ENCODE results near the gene RRP8.

Gene RRP8

GRCh38 chr11:6632116-6633073, 29.0 kb upstream of the RRP8 start:
- no peak for DNase-seq (ENCODE audit: low spot score)

GRCh38 chr11:6631361-6631890, 28.0 kb upstream of the RRP8 start:
- DNase-seq (ENCODE audit: low spot score), result no peak

DNA sequence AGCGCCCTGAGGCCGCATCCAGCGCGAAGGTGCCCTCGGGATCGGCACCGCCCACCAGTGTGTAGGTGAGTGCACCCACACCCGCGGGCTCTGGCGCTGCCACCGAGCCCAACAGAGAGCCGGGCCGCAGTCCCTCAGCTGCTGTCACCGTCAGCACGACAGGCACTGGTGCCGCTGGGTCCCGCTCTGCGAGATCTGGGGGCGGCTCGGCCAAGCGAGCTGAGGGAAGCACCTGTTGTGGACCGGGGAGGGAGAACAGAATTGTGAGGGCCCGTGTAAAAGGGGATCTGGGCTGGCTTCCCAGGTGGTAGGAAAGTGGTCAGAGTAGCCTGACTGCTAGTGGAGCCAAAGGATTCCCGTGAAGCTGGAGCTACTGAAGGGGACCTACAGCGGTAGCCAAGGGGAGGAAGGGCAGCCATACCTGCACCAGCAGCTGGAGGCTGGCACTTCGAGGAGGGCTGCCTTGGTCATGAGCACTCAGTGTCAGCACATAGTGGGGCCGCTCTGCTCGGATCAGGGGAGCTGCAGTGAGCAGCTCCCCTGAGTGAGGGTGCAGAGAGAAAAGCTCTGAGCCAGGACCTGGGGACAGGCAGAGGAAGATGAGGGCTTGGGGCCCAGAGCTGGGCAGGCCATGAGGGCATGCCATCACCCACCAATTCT, 27.3 kb upstream of the RRP8 start:
- no peak for DNase-seq (ENCODE audit: low spot score)

DNA sequence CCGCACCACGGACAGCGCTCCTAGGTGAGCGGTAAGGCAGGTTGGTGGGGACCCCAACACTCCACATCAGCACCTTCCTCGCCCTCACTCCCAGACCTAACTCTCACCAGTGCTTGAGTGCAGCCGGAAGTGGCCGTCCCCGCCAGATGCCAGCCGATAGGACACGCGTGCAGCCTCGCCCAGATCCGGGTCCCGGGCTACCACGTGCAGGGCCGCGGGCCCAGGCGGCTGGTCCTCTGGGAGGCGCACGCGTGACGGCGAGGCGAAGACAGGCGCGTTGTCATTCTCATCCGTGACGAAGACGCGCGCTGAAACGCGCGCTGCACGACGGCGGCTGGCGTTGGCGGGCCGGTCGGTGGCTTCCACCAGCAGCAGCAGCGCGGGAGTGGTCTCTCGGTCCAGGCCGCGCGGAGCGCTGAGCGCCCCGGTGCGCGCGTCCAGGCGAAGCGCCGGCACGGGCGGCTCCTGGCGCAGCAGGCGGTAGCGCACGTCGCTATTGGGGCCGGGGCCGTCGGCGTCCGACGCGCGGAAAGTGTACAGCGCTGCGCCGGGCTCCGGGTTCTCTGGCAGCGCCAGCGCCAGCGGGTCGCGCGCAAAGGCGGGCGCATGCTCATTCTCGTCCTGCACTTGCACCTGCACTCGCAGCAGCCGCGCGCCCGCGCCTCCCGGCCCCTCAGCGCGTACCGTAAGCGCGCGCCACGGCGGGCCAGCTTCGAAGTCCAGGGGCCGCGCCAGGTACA, 26.6 kb upstream of the RRP8 start:
- DNase-seq (ENCODE audit: low spot score), result no peak

DNA sequence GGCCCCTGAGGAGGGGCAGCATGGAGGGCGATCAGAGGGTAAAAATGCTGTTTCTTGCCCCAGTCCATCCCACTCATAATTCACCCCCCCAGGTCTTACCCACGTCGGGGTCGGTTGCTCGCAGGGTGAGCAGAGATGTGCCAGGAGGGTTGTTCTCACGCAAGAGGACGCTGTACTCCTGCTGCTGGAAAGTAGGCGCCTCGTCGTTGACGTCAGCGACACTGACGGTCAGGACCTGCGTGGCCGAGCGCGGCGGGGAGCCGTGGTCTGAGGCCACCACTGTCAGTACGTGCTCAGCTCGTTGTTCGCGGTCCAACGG, 26.1 kb upstream of the RRP8 start:
- no peak for DNase-seq (ENCODE audit: low spot score)

DNA sequence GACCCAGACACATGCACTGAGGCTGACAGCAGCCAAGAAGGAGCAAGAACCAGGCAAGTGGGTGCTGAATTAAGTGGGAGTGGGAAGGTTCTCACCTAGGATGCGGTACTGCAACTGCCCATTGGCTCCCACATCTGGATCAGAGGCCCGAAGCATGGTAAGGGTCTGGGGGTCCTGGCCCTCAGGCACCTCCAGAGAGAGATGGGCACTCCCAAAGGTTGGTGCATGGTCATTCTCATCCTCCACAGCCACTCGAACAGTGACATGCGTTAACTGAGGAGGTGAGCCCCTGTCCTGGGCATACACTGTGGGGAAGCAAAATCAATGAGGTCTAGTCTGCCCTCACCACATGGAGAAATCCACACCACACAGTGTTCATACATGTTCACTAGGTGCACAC, 25.1 kb upstream of the RRP8 start:
- DNase-seq (ENCODE audit: low spot score), result no peak

DNA sequence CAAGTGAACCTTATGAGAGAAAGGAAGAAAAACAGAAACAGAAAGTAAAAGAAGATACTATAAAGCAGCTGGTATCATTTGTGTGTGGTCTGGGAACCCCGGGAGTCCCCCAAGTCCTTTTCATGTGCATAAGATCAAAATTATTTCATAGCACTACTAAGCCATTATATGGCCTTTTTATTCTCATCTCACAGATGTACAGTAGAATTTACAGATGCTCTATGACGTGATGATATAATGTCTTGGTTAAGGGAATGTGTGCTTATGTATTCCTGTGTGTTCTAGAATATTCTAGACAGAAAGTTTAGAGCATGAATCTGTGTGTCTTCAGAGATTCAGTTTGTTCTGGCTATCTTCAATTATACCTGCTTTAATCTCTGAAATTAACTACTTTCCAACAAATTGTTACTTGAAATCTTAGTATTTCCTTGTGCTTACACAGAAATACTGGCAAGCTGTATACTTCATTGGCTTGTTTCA, 24.4 kb upstream of the RRP8 start:
- DNase-seq (ENCODE audit: low spot score), result no peak

DNA sequence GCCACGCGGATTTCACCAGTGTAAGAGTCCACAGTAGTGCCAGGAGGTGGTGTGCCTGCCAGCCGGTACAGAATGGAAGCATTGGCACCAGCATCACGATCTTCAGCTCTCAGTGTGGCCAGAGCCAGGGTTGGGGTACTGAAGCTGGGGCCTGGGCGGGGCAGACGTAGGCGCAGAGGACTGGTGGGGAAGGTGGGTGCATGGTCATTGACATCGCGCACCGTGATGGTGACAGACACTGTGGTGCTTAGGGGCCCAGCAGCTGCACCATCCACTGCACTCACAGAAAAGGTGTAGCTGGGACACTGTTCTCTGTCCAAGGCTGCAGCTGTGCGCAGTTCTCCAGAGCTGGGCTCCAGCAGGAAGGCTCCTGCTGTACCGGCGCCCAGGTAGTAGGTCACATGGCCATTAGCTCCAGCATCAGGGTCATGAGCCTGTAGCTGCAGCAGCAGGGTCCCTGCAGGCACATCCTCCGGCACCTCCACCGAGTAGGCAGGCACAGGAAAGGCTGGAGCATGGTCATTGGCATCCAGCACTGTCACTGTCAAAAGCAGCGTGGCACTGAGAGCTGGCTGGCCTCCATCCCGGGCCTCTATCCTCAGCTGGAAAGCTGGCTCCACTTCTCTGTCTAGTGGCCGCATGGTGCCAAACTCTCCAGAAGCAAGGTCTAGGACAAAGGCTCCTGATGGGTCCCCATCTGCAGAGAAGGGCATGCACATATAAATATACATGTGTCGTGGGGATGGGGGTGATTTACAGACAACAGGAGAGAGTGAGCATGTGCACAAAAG, 23.8 kb upstream of the RRP8 start:
- no peak for DNase-seq (ENCODE audit: low spot score)

DNA sequence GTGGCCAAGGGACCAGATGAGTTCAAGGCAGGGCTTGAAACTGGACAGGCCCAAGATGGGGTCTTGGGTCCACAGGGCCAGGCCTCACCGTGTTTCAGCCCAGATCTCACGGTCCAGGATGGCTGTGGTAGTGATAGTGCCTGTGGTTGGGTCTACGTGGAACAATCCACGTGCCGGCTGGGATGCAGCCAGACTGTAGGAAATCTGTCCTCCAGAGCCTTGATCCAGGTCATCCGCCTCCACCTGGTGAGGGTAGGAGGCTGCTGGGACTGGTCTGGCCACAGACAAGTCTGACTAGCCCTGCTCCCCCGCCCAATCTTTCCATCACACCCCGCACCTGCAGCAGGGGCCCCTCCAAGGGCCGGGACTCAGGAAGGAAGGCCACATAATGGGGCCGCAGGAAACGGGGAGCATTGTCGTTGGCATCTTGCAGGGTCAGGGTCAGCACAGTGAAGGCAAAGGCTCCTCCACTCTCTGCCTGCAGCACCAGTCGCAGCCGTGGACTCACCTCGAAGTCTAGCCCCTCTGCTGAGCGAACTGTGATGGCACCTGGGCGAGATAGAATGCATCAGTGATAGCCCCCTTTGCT, 22.5 kb upstream of the RRP8 start:
- no peak for DNase-seq (ENCODE audit: low spot score)

GRCh38 chr11:6625156-6625831, 21.9 kb upstream of the RRP8 start:
- DNase-seq (ENCODE audit: low spot score), result no peak

GRCh38 chr11:6623391-6624363, 20.3 kb upstream of the RRP8 start:
- no peak for DNase-seq (ENCODE audit: low spot score)

- DNase-seq (ENCODE audit: low spot score), result no peak
Observed at GRCh38 chr11:6622261-6623171, 19.1 kb upstream of the RRP8 start.

- DNase-seq (ENCODE audit: low spot score), result no peak
Observed at GRCh38 chr11:6621711-6622211, 18.3 kb upstream of the RRP8 start.

DNA sequence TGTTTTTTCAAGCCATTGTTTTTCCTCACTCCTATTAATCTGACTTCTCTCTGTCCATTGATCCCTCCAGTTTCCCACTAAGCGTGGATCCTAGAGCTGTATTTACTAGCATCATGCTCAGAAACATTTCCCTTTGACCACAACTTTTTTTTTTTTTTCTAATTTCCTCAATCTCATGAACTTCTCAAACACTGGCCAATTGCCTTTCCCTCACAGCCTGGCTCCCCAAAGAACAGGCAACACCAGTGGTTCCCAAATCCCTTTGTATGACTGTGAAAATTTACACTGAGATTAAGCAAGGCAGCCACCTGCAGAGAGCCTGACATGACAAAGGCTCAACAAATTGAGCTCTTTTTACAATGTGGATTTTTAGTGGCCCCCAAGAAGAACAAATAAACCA, 17.2 kb upstream of the RRP8 start:
- no peak for DNase-seq (ENCODE audit: low spot score)

DNA sequence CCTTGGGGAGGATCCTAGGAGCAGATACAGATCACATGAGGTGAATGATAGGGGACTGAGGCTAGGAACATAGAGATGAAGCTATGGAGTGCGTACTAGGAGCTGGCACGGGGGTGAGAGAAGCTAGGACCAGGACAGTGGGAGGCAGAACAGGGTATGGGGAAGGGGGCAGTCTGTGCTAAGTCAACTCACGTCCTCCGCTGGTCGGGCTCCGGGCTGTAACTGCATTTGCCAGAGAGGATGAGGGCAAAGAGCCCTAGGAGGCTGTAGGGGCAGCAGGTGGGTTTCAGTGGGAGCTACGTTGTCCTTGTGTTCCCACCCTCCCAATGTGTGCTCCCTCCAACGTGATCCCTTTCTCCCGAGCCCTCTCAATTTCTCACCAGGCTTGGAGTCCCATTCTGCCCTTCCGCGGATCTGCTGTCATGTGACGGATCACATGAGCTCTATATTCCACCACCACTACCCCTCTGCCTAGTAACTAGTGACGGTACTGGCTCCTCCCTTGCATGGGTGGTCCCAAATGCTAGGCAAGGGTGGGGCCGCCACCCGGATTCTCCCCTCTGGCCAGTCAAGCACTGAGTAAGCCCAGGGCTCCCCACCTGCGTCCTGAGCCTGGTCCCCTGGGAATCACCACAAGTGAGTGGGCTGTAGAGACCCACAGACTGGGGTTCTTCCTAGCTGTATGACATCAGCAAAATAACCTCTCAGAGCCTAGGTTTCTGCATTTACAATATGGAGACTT, 15.8 kb upstream of the RRP8 start, which contains the start of gene TPP1:
Gene TPP1, minus strand, starts transcription at position 419 of the 742 bp plus-strand sequence. Its CDS starts 22 bp downstream, at position 397.
- DNase-seq (ENCODE audit: low spot score), result peak; percentile 99

GRCh38 chr11:6618117-6619003, 14.9 kb upstream of the RRP8 start:
- DNase-seq (ENCODE audit: low spot score), result peak; percentile 78

Data from COLO829 (cell line).